H9 (cell line): Measurements from ENCODE around the gene COL18A1. TPM values are rescaled to one million over a fixed set of nuclear protein-coding genes. Genes with fewer than 3 reads are reported as not detected.

Experiments used
- DNase-seq: peaks from one replicate; pipeline ENCODE4 v3.0.0-alpha.2; 2017
- H2AFZ ChIP-seq: one replicate; pipeline ENCODE4 v1.6.1; 2013; ENCODE audit warnings: mild to moderate bottlenecking, low read length, control low read depth, moderate library complexity
- H2AK5ac ChIP-seq: 2 replicates; pipeline ENCODE4 v1.6.1; 2013; ENCODE audit warnings: low read length, control low read depth, mixed read lengths; ENCODE audit not compliant: insufficient read length
- H2BK120ac ChIP-seq: one replicate; pipeline ENCODE4 v1.6.1; 2013; ENCODE audit warnings: low read depth, mild to moderate bottlenecking, low read length, control low read depth, inconsistent platforms; ENCODE audit not compliant: poor library complexity, severe bottlenecking
- H2BK12ac ChIP-seq: 2 replicates; pipeline ENCODE4 v1.6.1; 2013; ENCODE audit warnings: low read length, control low read depth, mixed read lengths, low read depth; ENCODE audit not compliant: insufficient read length
- H2BK15ac ChIP-seq: 2 replicates; pipeline ENCODE4 v1.6.1; 2013; ENCODE audit warnings: low read depth, low read length, control low read depth
- H2BK20ac ChIP-seq: one replicate; pipeline ENCODE4 v1.6.1; 2013; ENCODE audit warnings: low read depth, mild to moderate bottlenecking, low read length, control low read depth, inconsistent platforms; ENCODE audit not compliant: poor library complexity, severe bottlenecking
- H2BK5ac ChIP-seq: 2 replicates; pipeline ENCODE4 v1.6.1; 2013; ENCODE audit warnings: low read length, control low read depth, mixed read lengths; ENCODE audit not compliant: insufficient read length
- H3K14ac ChIP-seq: 2 replicates; pipeline ENCODE4 v1.6.1; 2013; ENCODE audit warnings: low read length, control low read depth; ENCODE audit not compliant: insufficient read depth
- H3K18ac ChIP-seq: 2 replicates; pipeline ENCODE4 v1.6.1; 2013; ENCODE audit warnings: low read depth, mild to moderate bottlenecking, mixed read lengths, low read length, control low read depth; ENCODE audit not compliant: insufficient read length
- H3K23ac ChIP-seq: 2 replicates; pipeline ENCODE4 v1.6.1; 2013; ENCODE audit warnings: low read length, control low read depth, mixed read lengths, low read depth; ENCODE audit not compliant: insufficient read length
- H3K23me2 ChIP-seq: 2 replicates; pipeline ENCODE4 v1.6.1; 2013; ENCODE audit warnings: low read depth, mild to moderate bottlenecking, mixed read lengths, low read length, control low read depth; ENCODE audit not compliant: insufficient read length, poor library complexity, severe bottlenecking
- H3K27ac ChIP-seq: 2 replicates; pipeline ENCODE4 v1.5.1; 2013; ENCODE audit warnings: low read length, control low read depth, mixed read lengths, low read depth; ENCODE audit not compliant: insufficient read length
- H3K27me3 ChIP-seq: 2 replicates; pipeline ENCODE4 v1.6.1; 2013; ENCODE audit warnings: low read length, control low read depth, inconsistent platforms; ENCODE audit not compliant: insufficient read depth
- H3K4ac ChIP-seq: 2 replicates; pipeline ENCODE4 v1.6.1; 2013; ENCODE audit warnings: low read depth, mild to moderate bottlenecking, control low read depth, inconsistent platforms, low read length, moderate library complexity
- H3K4me1 ChIP-seq: 2 replicates; pipeline ENCODE4 v1.6.1; 2013; ENCODE audit warnings: low read length, control low read depth, inconsistent platforms; ENCODE audit not compliant: insufficient read depth
- H3K4me2 ChIP-seq: 2 replicates; pipeline ENCODE4 v1.6.1; 2013; ENCODE audit warnings: low read length, control low read depth, mixed read lengths; ENCODE audit not compliant: insufficient read length, insufficient read depth
- H3K56ac ChIP-seq: 2 replicates; pipeline ENCODE4 v1.6.1; 2013; ENCODE audit warnings: low read depth, mild to moderate bottlenecking, mixed read lengths, low read length, control low read depth; ENCODE audit not compliant: insufficient read length
- H3K79me1 ChIP-seq: 2 replicates; pipeline ENCODE4 v1.6.1; 2013; ENCODE audit warnings: low read depth, mild to moderate bottlenecking, moderate library complexity, low read length, control low read depth, inconsistent platforms; ENCODE audit not compliant: insufficient read depth, poor library complexity, severe bottlenecking
- H3K79me2 ChIP-seq: 2 replicates; pipeline ENCODE4 v1.6.1; 2013; ENCODE audit warnings: low read length, control low read depth, inconsistent platforms; ENCODE audit not compliant: insufficient read depth
- H3K9ac ChIP-seq: 2 replicates; pipeline ENCODE4 v1.6.1; 2013; ENCODE audit warnings: low read length, control low read depth, mixed read lengths; ENCODE audit not compliant: insufficient read length; ENCODE audit errors: extremely low read depth
- H3K9me3 ChIP-seq: one replicate; pipeline ENCODE4 v1.6.1; 2013; ENCODE audit warnings: low read depth, low read length, inconsistent platforms; ENCODE audit not compliant: control insufficient read depth
- H3T11ph ChIP-seq: one replicate; pipeline ENCODE4 v1.6.1; 2013; ENCODE audit warnings: mild to moderate bottlenecking, low read length, control low read depth, inconsistent platforms
- H4K20me1 ChIP-seq: one replicate; pipeline ENCODE4 v1.6.1; 2013; ENCODE audit not compliant: control insufficient read depth, insufficient read length, insufficient read depth
- H4K5ac ChIP-seq: 2 replicates; pipeline ENCODE4 v1.6.1; 2013; ENCODE audit warnings: low read depth, mild to moderate bottlenecking, mixed read lengths, low read length, control low read depth; ENCODE audit not compliant: insufficient read length
- H4K8ac ChIP-seq: replicated peaks from 2 replicates; pipeline ENCODE4 v1.6.1; 2013; ENCODE audit warnings: low read length, control low read depth, mixed read lengths, low read depth; ENCODE audit not compliant: insufficient read length
- H4K91ac ChIP-seq: 2 replicates; pipeline ENCODE4 v1.6.1; 2013; ENCODE audit warnings: low read depth, mild to moderate bottlenecking, moderate library complexity, mixed read lengths, low read length, control low read depth; ENCODE audit not compliant: insufficient read length
- H3K27ac Mint-ChIP-seq, 3 experiments: 2 replicates in 2 of 3; 3 replicates in 1 of 3; pipeline ENCODE4 v1.8.0; 2020 to 2021; ENCODE audit warnings: mixed read lengths in 3 of 3, mild to moderate bottlenecking in 1 of 3, moderate library complexity in 1 of 3
- H3K27me3 Mint-ChIP-seq: 2 replicates; pipeline ENCODE4 v1.8.0; 2021; ENCODE audit warnings: low read depth, mild to moderate bottlenecking, moderate library complexity, mixed read lengths
- H3K36me3 Mint-ChIP-seq, 3 experiments: 2 replicates in 2 of 3; 3 replicates in 1 of 3; pipeline ENCODE4 v1.8.0; 2020 to 2021; ENCODE audit warnings: low read depth in 3 of 3, mixed read lengths in 3 of 3; ENCODE audit not compliant: insufficient read depth in 1 of 3
- H3K4me1 Mint-ChIP-seq, 2 experiments: 2 replicates each; pipeline ENCODE4 v1.8.0; 2020; ENCODE audit warnings: mixed read lengths in 2 of 2
- H3K4me3 Mint-ChIP-seq, 2 experiments: 2 replicates in 1 of 2; 3 replicates in 1 of 2; pipeline ENCODE4 v1.8.0; 2020 to 2021; ENCODE audit warnings: mild to moderate bottlenecking in 2 of 2, mixed read lengths in 2 of 2, moderate library complexity in 1 of 2
- H3K9me3 Mint-ChIP-seq, 2 experiments: 2 replicates in 1 of 2; 3 replicates in 1 of 2; pipeline ENCODE4 v1.8.0; 2020; ENCODE audit warnings: mild to moderate bottlenecking in 2 of 2, mixed read lengths in 2 of 2, moderate library complexity in 1 of 2
- CTCF ChIP-seq: fragments of 200-600 bp; sonication (generic); conservative IDR thresholded peaks from 3 replicates; pipeline ENCODE4 v1.8.0; 2021; ENCODE audit warnings: antibody characterized with exemption, mild to moderate bottlenecking
- WGBS: extraction: QIAGEN DNeasy Blood & Tissue Kit; methylation state at CpG from one replicate; pipeline ENCODE4 v1.1.7; 2013; ENCODE audit warnings: missing lambda C conversion rate, low lambda C conversion rate, mixed read lengths; ENCODE audit not compliant: insufficient read length; ENCODE audit errors: extremely low coverage; 5-methylcytosine and 5-hydroxymethylcytosine counted together
- total RNA-seq: library from RNA; stranded (reverse); gene quantifications from 2 replicates; pipeline ENCODE4 v1.2.1, GENCODE V29; 2021

COL18A1 gene
- total RNA-seq, 1 experiment from 2014 or later: 232 TPM

GRCh38 chr21:45486443-45487160, 81.6 kb downstream of the COL18A1 start:
- Histone ChIP-seq H2AK5ac (no peak overlapping the region), H3K23ac (no peak overlapping the region), H3K4ac (no peak overlapping the region), H3K27ac (no peak overlapping the region), H3K9me3 (no peaks in the 10 kb centered on the region), H4K5ac (no peak overlapping the region), H3K79me2 (no peaks in the 10 kb centered on the region), H4K8ac (no peak overlapping the region), H3K14ac (no peak overlapping the region), H2BK5ac (no peak overlapping the region), H2BK20ac (no peak overlapping the region), H2BK15ac (no peak overlapping the region), H3K18ac (no peak overlapping the region), H2AFZ (no peak overlapping the region), H3K56ac (no peak overlapping the region), H3T11ph (no peak overlapping the region), H3K23me2 (no peaks in the 10 kb centered on the region), H4K91ac (no peak overlapping the region), H3K4me1 (no peaks in the 10 kb centered on the region), H3K9ac (no peak overlapping the region), H3K79me1 (no peaks in the 10 kb centered on the region), H2BK120ac (no peak overlapping the region), H4K20me1 (no peaks in the 10 kb centered on the region), H3K4me2 (no peak overlapping the region), H3K27me3 (no peaks in the 10 kb centered on the region), H2BK12ac (no peak overlapping the region)
- TF ChIP-seq CTCF: no peak
- peaks cover 16 to 53% (median 36%) of the 10 kb centered on the region in 3 experiments for H3K36me3 Mint-ChIP-seq
- peak overlapping the region in 2 of 3 experiments; percentile 53 to 85; a peak in 4 of 7 replicates for H3K27ac Mint-ChIP-seq
- peaks cover 0 to 2% of the 10 kb centered on the region in 2 experiments; a peak in 1 of 5 replicates for H3K9me3 Mint-ChIP-seq
- no peaks in the 10 kb centered on the region for H3K27me3 Mint-ChIP-seq
- WGBS: no CpG with 5 or more reads among the region's 29 CpGs
- no peak for DNase-seq
- H3K4me3 Mint-ChIP-seq: no peak overlapping the region
- peaks cover 14 to 18% of the 10 kb centered on the region in 2 experiments for H3K4me1 Mint-ChIP-seq
